Pancreas (tissue), 10 donors: ENCODE results near the gene KRT76. TPM values are rescaled to one million over a fixed set of nuclear protein-coding genes. Genes with fewer than 3 reads are reported as not detected.

Experiments
- ATAC-seq, 4 donors: fragments of 200-7000 bp; cut with Tn5 transposase; one replicate each; pipeline versions ENCODE4 v1.8.0 to v1.9.1; 2020; ENCODE audit warnings: mild to moderate bottlenecking in 4 of 4, moderate library complexity in 4 of 4
- DNase-seq, 6 donors: peaks; one replicate each; pipeline ENCODE4 v3.0.0-alpha.2; 2020
- FAIRE-seq: peaks from 2 replicates; lab custom pipeline; 2012; peaks lifted over from hg19 to GRCh38; lab: Jason Lieb, UNC
- H3K27ac ChIP-seq, 4 donors: fragments of 200-600 bp; sonication (generic); 1 replicate in 3 of 4; 2 replicates in 1 of 4; pipeline versions ENCODE4 v1.5.0 to v1.8.0; 2020
- H3K27me3 ChIP-seq, 4 donors: fragments of 200-600 bp; one replicate each; pipeline ENCODE4 v1.8.0; 2021
- H3K36me3 ChIP-seq, 3 donors: fragments of 200-600 bp; sonication (generic) in 1 of 3; one replicate each; pipeline versions ENCODE4 v1.5.0 to v1.8.0; 2020 to 2021
- H3K4me1 ChIP-seq, 3 donors: fragments of 200-600 bp; one replicate each; pipeline ENCODE4 v1.8.0; 2021
- H3K4me3 ChIP-seq, 4 donors: fragments of 200-600 bp; sonication (generic) in 2 of 4; one replicate each; pipeline versions ENCODE4 v1.5.0 to v1.8.0; 2020 to 2021
- H3K9me3 ChIP-seq, 4 donors: fragments of 200-600 bp; one replicate each; pipeline ENCODE4 v1.8.0; 2021
- WGBS, 2 donors: extraction: QIAGEN DNeasy Blood & Tissue Kit; methylation state at CpG; one replicate each; pipeline ENCODE4 v1.1.7; 2013; 5-methylcytosine and 5-hydroxymethylcytosine counted together
- intact Hi-C, 3 donors: fragments of 100-400 bp; cut with DNase I; formaldehyde crosslinking; loops; one replicate each; pipeline versions ENCODE4 v1.11.1 to v1.14.2; 2022
- polyA plus RNA-seq, 2 donors: library from polyadenylated mRNA; stranded (reverse); fragments of 200-250 nt; gene quantifications; one replicate each; pipeline ENCODE4 v1.2.3, GENCODE V29; 2013
- total RNA-seq, 6 donors: library from RNA; stranded (reverse); fragmentation: NEBNext Ultra II Directional in 4 of 6; extraction: Animal tissue kit (Norgen Biotek cat#: 25700) in 4 of 6; gene quantifications; one replicate each; pipeline versions ENCODE4 v1.2.1 to v1.2.4, GENCODE V29; 2021 to 2023
- TF ChIP-seq, protein P1 (sequence below), 4 donors: fragments of 200-600 bp; sonication (generic) in 3 of 4; IDR thresholded peaks; one replicate each; pipeline versions ENCODE4 v1.5.0 to v1.8.0; 2021; ENCODE audit warnings: antibody characterized with exemption in 4 of 4
- donor health status: healthy with polysubstance abuse.
- donor health status: DM: no; HTN: no; CAD: no; lungs with moderate emphysema.
- donor health status: DM: no; HTN: no; CAD: no.
- donor health status: control.
- donor health status: control.
- donor health status: Bipolar disorder and iron deficiency.
- donor health status: DM: yes; HTN: yes; CAD: no.
- donor health status: DM: no; HTN: no; CAD: no.
- donor health status: DM: no; HTN: no; CAD: no.
- donor health status: DM: yes; HTN: yes; CAD: no.

KRT76 gene
- total and polyA plus RNA-seq, 8 donors: not detected

GRCh38 chr12:52782502-52782901 lies 5.4 kb upstream of the KRT76 start:
- no peak for DNase-seq

DNA sequence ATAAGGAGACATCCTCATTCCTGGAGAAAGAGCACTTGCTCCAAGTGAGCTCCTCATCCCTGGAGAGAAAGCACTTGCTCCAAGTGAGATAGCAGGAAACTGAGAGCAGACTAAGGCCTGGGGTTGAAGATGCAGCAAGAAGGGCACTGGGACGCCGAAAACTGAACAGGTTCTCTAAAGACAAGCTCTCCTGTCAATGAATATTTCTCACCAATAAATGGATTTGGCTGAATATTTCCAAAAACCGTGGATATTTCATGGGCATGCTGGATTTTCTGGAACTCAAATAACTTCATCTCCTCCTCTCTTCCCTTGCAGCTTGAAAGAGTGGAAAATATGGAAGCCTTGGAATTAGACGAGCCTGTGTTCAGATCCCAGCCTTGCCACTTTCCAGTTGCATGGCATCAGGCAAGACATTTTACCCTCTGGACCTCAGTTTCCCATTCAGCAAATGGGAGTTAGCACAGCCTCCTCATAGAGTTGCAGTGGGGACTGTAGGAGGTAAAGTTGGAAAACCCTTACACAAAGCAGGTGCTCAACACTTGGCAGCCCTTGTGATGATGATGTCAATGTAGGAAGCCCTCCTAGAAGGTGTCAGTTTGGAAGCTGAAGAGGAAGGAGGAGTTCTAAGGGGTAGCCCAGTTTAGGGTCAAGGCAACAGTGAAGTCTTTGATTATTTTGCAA lies 4.4 kb upstream of the KRT76 start:
- DNase-seq: no peak
- no peak for ATAC-seq
- 59 to 72% methylated on average over 4 of the region's 4 CpGs for WGBS, 2 donors
- TF ChIP-seq, protein P1, sequence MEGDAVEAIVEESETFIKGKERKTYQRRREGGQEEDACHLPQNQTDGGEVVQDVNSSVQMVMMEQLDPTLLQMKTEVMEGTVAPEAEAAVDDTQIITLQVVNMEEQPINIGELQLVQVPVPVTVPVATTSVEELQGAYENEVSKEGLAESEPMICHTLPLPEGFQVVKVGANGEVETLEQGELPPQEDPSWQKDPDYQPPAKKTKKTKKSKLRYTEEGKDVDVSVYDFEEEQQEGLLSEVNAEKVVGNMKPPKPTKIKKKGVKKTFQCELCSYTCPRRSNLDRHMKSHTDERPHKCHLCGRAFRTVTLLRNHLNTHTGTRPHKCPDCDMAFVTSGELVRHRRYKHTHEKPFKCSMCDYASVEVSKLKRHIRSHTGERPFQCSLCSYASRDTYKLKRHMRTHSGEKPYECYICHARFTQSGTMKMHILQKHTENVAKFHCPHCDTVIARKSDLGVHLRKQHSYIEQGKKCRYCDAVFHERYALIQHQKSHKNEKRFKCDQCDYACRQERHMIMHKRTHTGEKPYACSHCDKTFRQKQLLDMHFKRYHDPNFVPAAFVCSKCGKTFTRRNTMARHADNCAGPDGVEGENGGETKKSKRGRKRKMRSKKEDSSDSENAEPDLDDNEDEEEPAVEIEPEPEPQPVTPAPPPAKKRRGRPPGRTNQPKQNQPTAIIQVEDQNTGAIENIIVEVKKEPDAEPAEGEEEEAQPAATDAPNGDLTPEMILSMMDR (IDR thresholded peaks at IDR 0.05): no peak
- Histone ChIP-seq H3K9me3 (no peaks in the 10 kb centered on the region), H3K27me3 (no peaks in the 10 kb centered on the region), H3K27ac (no peak overlapping the region), H3K36me3 (no peaks in the 10 kb centered on the region), H3K4me1 (no peaks in the 10 kb centered on the region), H3K4me3 (no peak overlapping the region)
- intact Hi-C loops: no loop called here
- no peak for FAIRE-seq

More at GRCh38 chr12:52782502-52782901, 5.4 kb upstream of the KRT76 start:
- WGBS, 2 donors: 84 to 85% methylated on average over 4 of the region's 4 CpGs
- intact Hi-C loops: no loop called here
- Histone ChIP-seq H3K4me3 (no peak overlapping the region), H3K9me3 (no peaks in the 10 kb centered on the region), H3K27ac (no peak overlapping the region), H3K4me1 (no peaks in the 10 kb centered on the region), H3K27me3 (no peaks in the 10 kb centered on the region), H3K36me3 (no peaks in the 10 kb centered on the region)
- TF ChIP-seq, protein P1 (IDR thresholded peaks at IDR 0.05): no peak
- no peak for FAIRE-seq
- no peak for ATAC-seq

GRCh38 chr12:52779914-52780313 lies 2.8 kb upstream of the KRT76 start:
- TF ChIP-seq, protein P1 (IDR thresholded peaks at IDR 0.05): no peak
- 90 to 98% methylated on average over 6 of the region's 6 CpGs for WGBS, 2 donors
- H3K27ac ChIP-seq: no peak overlapping the region
- DNase-seq (no peak), ATAC-seq (no peak), FAIRE-seq (no peak)
- H3K4me3 ChIP-seq: no peak overlapping the region
- no peaks in the 10 kb centered on the region for H3K9me3 ChIP-seq
- H3K36me3 ChIP-seq: no peaks in the 10 kb centered on the region
- H3K27me3 ChIP-seq: no peaks in the 10 kb centered on the region
- intact Hi-C loops: no loop called here
- H3K4me1 ChIP-seq: no peaks in the 10 kb centered on the region

DNA sequence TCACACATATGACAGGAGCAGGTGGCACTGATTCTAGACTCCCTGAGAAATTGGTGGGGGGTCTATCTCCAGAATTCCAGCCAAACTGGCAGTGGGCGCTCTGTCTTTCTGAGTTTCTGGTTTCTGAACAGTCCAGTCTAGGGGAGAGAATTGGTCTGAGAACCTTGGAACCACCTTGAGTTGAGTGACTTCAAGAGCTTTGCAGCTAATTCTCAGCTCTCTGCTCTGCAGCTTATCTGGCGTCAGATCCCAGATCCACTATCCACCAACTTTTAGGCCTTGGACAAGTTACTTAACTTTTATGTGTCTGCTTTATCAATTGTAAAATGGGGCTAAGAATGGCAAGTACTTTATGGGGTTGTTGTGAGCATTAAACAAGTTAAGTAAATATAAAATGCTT lies 1.7 kb upstream of the KRT76 start:
- ATAC-seq (no peak), DNase-seq (no peak), FAIRE-seq (no peak)
- Histone ChIP-seq H3K4me3 (no peak overlapping the region), H3K27me3 (no peaks in the 10 kb centered on the region), H3K4me1 (no peaks in the 10 kb centered on the region), H3K27ac (no peak overlapping the region), H3K36me3 (no peaks in the 10 kb centered on the region), H3K9me3 (no peaks in the 10 kb centered on the region)
- intact Hi-C loops: no loop called here
- TF ChIP-seq, protein P1 (IDR thresholded peaks at IDR 0.05): no peak
- WGBS, 2 donors: 86 to 93% methylated on average over 2 of the region's 2 CpGs

GRCh38 chr12:52777566-52777965 lies 421 bp upstream of the KRT76 start:
- TF ChIP-seq, protein P1 (IDR thresholded peaks at IDR 0.05): no peak
- 77 to 84% methylated on average over 4 of the region's 4 CpGs for WGBS, 2 donors
- Histone ChIP-seq H3K9me3 (no peaks in the 10 kb centered on the region), H3K27ac (no peak overlapping the region), H3K27me3 (no peaks in the 10 kb centered on the region), H3K4me1 (no peaks in the 10 kb centered on the region), H3K36me3 (no peaks in the 10 kb centered on the region), H3K4me3 (no peak overlapping the region)
- DNase-seq: no peak
- no peak for ATAC-seq
- FAIRE-seq: no peak
- intact Hi-C loops: no loop called here
